Neural crest cell (in vitro differentiated cells): ENCODE results near the gene ROBO1. TPM values are rescaled to one million over a fixed set of nuclear protein-coding genes. Genes with fewer than 3 reads are reported as not detected.

Experiments
- DNase-seq: peaks from one replicate; pipeline ENCODE4 v3.0.0; 2021; ENCODE audit warnings: low read depth, mixed read lengths, low spot score
- H3K27ac Mint-ChIP-seq: one replicate; pipeline ENCODE4 v1.8.0; 2021; ENCODE audit warnings: mild to moderate bottlenecking, mixed read lengths; ENCODE audit not compliant: unreplicated experiment
- H3K27me3 Mint-ChIP-seq: 2 replicates; pipeline ENCODE4 v1.8.0; 2021; ENCODE audit warnings: low read depth, mild to moderate bottlenecking, mixed read lengths
- H3K36me3 Mint-ChIP-seq: 2 replicates; pipeline ENCODE4 v1.8.0; 2021; ENCODE audit warnings: low read depth, mild to moderate bottlenecking, mixed read lengths
- H3K4me1 Mint-ChIP-seq: 2 replicates; pipeline ENCODE4 v1.8.0; 2021; ENCODE audit warnings: mixed read lengths
- H3K4me3 Mint-ChIP-seq: one replicate; pipeline ENCODE4 v1.8.0; 2021; ENCODE audit warnings: mild to moderate bottlenecking, mixed read lengths
- H3K9me3 Mint-ChIP-seq: 2 replicates; pipeline ENCODE4 v1.8.0; 2021; ENCODE audit warnings: mixed read lengths
- total RNA-seq: library from RNA; stranded (reverse); gene quantifications from 2 replicates; pipeline ENCODE4 v1.2.1, GENCODE V29; 2021
- TF ChIP-seq, protein P1 (sequence below): fragments of 200-600 bp; sonication (generic); conservative IDR thresholded peaks from 2 replicates; pipeline ENCODE4 v1.5.0; 2021; ENCODE audit warnings: antibody characterized with exemption, mild to moderate bottlenecking

The ROBO1 gene
- total RNA-seq, 1 donor from 2014 or later = 88.7 TPM

GRCh38 chr3:78991656-78992055 is 776.1 kb downstream of the ROBO1 start:
- DNase-seq = no peak
- no peak overlapping the region for H3K4me3 Mint-ChIP-seq
- peaks cover 5% of the 10 kb centered on the region for H3K9me3 Mint-ChIP-seq
- H3K27ac Mint-ChIP-seq = no peak overlapping the region
- H3K27me3 Mint-ChIP-seq = no peaks in the 10 kb centered on the region
- H3K36me3 Mint-ChIP-seq = peaks cover 13% of the 10 kb centered on the region
- TF ChIP-seq, protein P1, sequence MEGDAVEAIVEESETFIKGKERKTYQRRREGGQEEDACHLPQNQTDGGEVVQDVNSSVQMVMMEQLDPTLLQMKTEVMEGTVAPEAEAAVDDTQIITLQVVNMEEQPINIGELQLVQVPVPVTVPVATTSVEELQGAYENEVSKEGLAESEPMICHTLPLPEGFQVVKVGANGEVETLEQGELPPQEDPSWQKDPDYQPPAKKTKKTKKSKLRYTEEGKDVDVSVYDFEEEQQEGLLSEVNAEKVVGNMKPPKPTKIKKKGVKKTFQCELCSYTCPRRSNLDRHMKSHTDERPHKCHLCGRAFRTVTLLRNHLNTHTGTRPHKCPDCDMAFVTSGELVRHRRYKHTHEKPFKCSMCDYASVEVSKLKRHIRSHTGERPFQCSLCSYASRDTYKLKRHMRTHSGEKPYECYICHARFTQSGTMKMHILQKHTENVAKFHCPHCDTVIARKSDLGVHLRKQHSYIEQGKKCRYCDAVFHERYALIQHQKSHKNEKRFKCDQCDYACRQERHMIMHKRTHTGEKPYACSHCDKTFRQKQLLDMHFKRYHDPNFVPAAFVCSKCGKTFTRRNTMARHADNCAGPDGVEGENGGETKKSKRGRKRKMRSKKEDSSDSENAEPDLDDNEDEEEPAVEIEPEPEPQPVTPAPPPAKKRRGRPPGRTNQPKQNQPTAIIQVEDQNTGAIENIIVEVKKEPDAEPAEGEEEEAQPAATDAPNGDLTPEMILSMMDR = no peak
- H3K4me1 Mint-ChIP-seq = peaks cover 51% of the 10 kb centered on the region

DNA sequence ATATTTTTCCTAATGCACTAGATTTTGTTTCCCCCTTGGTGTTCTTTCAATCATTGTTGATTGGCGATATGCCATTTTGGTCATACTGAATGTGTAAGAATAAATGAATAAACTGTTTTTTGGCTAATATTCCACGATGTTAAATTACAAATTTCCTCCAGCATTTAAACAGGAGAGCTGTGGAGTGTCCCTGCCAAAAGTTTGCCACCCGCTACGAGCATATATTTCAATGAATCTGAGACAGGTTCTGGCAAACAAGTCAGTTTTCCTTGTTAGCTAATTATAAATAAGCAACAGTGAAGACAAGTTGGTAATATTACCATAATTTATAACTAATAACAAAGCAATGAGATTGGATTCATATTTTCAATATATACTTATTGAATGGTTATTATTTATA is 777.6 kb downstream of the ROBO1 start:
- DNase-seq = no peak
- TF ChIP-seq, protein P1 = no peak
- peaks cover 53% of the 10 kb centered on the region for H3K4me1 Mint-ChIP-seq
- no peak overlapping the region for H3K4me3 Mint-ChIP-seq
- H3K9me3 Mint-ChIP-seq = peaks cover 2% of the 10 kb centered on the region
- H3K36me3 Mint-ChIP-seq = peaks cover 8% of the 10 kb centered on the region
- H3K27me3 Mint-ChIP-seq = no peaks in the 10 kb centered on the region
- H3K27ac Mint-ChIP-seq = no peak overlapping the region

DNA sequence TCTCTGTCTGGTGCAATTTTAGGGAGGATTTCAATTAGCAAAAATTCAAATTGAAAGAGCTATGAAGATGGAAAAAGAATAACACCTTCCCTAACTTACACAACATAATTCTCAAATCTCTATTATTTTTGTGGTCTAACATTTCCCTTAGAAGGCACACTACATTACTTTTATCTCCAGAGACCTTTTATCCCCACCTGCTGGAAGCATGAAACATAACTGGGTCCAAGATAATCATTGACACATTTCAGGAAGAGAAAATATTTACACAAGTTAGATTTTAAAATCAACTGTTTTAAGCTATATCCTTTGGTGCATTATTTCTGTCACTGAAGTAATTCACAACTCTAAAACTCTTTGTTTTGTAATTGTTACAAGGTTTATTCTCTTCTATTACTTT is 779.5 kb downstream of the ROBO1 start:
- peaks cover 2% of the 10 kb centered on the region for H3K9me3 Mint-ChIP-seq
- peaks cover 42% of the 10 kb centered on the region for H3K4me1 Mint-ChIP-seq
- H3K27ac Mint-ChIP-seq = no peak overlapping the region
- TF ChIP-seq, protein P1 = peak; percentile 61
- H3K27me3 Mint-ChIP-seq = no peaks in the 10 kb centered on the region
- H3K36me3 Mint-ChIP-seq = peaks cover 9% of the 10 kb centered on the region
- H3K4me3 Mint-ChIP-seq = peak overlapping the region; percentile 23
- DNase-seq = no peak

- TF ChIP-seq, protein P1 = no peak
- H3K36me3 Mint-ChIP-seq = peaks cover 9% of the 10 kb centered on the region
- H3K27ac Mint-ChIP-seq = peak overlapping the region; percentile 1
- DNase-seq = no peak
- peaks cover 44% of the 10 kb centered on the region for H3K4me1 Mint-ChIP-seq
- peaks cover 2% of the 10 kb centered on the region for H3K9me3 Mint-ChIP-seq
- H3K4me3 Mint-ChIP-seq = peak overlapping the region; percentile 47
- H3K27me3 Mint-ChIP-seq = no peaks in the 10 kb centered on the region
Measured at GRCh38 chr3:78986416-78987101, 781.2 kb downstream of the ROBO1 start.

- TF ChIP-seq, protein P1 = no peak
- Mint-ChIP-seq H3K36me3 (peaks cover 8% of the 10 kb centered on the region), H3K9me3 (no peaks in the 10 kb centered on the region), H3K4me3 (peak overlapping the region; percentile 50), H3K27ac (peak overlapping the region; percentile 46), H3K4me1 (peaks cover 49% of the 10 kb centered on the region), H3K27me3 (no peaks in the 10 kb centered on the region)
- DNase-seq = no peak
Measured at GRCh38 chr3:78985981-78986380, 781.8 kb downstream of the ROBO1 start.
